Gastrocnemius medialis (tissue), 4 donors: ENCODE data around the gene CLDN6.

Experiments
- POLR2A ChIP-seq, 2 donors: fragments of 450-650 bp; IDR thresholded peaks; one replicate each; pipeline ENCODE4 v1.6.1; 2017; ENCODE audit warnings: antibody characterized with exemption in 2 of 2, mild to moderate bottlenecking in 2 of 2, moderate library complexity in 2 of 2
- TF ChIP-seq, protein P1 (sequence below), 5 experiments: fragments of 450-650 bp in 3 of 5; fragments of 200-600 bp in 2 of 5; sonication (generic) in 2 of 5; IDR thresholded peaks in 4 of 5; conservative IDR thresholded peaks in 1 of 5; 1 replicate in 4 of 5; 2 replicates in 1 of 5; pipeline ENCODE4 v1.5.1; 2016 to 2019; ENCODE audit warnings: antibody characterized with exemption in 5 of 5, mild to moderate bottlenecking in 3 of 5, moderate library complexity in 3 of 5

GRCh38 chr16:3059723-3060242 lies 41.8 kb upstream of the CLDN6 start:
- TF ChIP-seq, protein P1, sequence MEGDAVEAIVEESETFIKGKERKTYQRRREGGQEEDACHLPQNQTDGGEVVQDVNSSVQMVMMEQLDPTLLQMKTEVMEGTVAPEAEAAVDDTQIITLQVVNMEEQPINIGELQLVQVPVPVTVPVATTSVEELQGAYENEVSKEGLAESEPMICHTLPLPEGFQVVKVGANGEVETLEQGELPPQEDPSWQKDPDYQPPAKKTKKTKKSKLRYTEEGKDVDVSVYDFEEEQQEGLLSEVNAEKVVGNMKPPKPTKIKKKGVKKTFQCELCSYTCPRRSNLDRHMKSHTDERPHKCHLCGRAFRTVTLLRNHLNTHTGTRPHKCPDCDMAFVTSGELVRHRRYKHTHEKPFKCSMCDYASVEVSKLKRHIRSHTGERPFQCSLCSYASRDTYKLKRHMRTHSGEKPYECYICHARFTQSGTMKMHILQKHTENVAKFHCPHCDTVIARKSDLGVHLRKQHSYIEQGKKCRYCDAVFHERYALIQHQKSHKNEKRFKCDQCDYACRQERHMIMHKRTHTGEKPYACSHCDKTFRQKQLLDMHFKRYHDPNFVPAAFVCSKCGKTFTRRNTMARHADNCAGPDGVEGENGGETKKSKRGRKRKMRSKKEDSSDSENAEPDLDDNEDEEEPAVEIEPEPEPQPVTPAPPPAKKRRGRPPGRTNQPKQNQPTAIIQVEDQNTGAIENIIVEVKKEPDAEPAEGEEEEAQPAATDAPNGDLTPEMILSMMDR (IDR thresholded peaks at IDR 0.05 in 4 of 5, conservative IDR thresholded peaks at IDR 0.05 in 1 of 5), result no peak
- no peak for TF ChIP-seq POLR2A (IDR thresholded peaks at IDR 0.05)
